ENCODE data around the gene FGD2.

The FGD2 gene

GRCh38 chr6:37047689-37048402 lies 42.4 kb downstream of the FGD2 start:
- DNase-seq (ENCODE audit: low read depth in 2 of 2): no peak
- no peak for TF ChIP-seq CTCF (IDR thresholded peaks at IDR 0.05; ENCODE audit: low read depth, low read length)
- H3K4me3 ChIP-seq (replicated peaks in 1 of 2; ENCODE audit: low read depth in 2 of 2, low read length in 2 of 2): no peak overlapping the region

- no peak overlapping the region for H3K4me3 ChIP-seq (replicated peaks in 1 of 2; ENCODE audit: low read depth in 2 of 2, low read length in 2 of 2)
- TF ChIP-seq CTCF (IDR thresholded peaks at IDR 0.05; ENCODE audit: low read depth, low read length): no peak
- DNase-seq (ENCODE audit: low read depth in 2 of 2): no peak
Measured at GRCh38 chr6:37048403-37048850, 43.0 kb downstream of the FGD2 start.

DNA sequence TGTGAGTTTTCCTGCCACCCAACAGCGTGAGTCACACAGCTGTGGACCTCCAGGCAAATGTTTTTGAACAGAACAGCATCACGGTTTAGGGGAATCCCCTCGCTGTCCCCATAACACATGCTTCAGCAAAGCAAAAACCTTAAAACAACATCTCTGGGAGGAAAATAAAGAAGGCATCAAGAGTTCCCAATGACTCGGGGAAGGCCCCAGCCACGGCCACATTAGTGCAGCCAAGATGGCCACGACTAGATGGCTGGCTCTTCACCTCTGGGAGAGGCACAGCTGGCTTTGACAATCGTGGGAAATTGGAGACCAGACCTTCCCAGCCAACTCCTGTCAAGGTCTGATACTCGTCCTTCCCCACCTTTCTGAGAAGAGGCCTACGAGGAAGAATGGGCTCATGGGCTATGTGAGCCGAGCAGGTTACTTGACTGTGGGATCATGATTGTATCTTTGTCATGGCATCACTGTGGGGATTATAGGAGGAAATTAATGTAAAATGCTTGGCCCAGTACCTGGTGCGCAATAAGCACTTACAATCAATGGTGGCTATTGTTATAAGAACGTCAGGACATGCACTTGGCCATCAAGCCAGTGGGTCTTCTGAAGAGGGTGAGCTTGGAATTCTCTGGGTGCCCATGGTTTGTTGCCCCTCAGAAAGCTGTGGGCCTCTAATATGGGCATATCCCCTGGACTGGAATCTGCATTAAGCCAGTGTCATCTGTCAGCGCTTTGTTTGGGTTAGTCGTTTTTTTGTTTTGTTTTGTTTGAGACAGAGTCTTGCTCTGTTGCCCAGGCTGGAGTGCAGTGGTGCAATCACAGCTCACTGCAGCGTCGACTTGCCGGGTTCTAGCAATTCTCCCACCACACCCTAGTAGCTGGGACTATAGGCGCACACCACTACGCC lies 43.6 kb downstream of the FGD2 start:
- DNase-seq (ENCODE audit: low read depth in 2 of 2): peak; percentile 87 to 94
- TF ChIP-seq CTCF (IDR thresholded peaks at IDR 0.05; ENCODE audit: low read depth, low read length): no peak
- H3K4me3 ChIP-seq (replicated peaks in 1 of 2; ENCODE audit: low read depth in 2 of 2, low read length in 2 of 2): no peak overlapping the region

DNA sequence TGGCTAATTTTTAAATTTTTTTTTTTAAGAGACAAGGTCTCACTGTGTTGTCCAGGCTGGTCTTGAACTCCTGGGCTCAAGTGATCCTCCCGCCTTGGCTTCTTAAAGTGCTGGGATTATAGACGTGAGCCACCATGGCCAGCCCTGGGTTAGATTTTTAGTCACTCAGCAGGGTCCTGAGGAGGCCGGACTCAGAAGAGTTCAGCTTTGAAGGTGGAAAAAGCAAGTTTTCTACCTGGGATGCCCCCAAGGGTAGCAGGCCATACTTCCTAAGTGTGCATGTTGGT lies 44.2 kb downstream of the FGD2 start:
- H3K4me3 ChIP-seq (replicated peaks in 1 of 2; ENCODE audit: low read depth in 2 of 2, low read length in 2 of 2): no peak overlapping the region
- TF ChIP-seq CTCF (IDR thresholded peaks at IDR 0.05; ENCODE audit: low read depth, low read length): no peak
- DNase-seq (ENCODE audit: low read depth in 2 of 2): no peak

DNA sequence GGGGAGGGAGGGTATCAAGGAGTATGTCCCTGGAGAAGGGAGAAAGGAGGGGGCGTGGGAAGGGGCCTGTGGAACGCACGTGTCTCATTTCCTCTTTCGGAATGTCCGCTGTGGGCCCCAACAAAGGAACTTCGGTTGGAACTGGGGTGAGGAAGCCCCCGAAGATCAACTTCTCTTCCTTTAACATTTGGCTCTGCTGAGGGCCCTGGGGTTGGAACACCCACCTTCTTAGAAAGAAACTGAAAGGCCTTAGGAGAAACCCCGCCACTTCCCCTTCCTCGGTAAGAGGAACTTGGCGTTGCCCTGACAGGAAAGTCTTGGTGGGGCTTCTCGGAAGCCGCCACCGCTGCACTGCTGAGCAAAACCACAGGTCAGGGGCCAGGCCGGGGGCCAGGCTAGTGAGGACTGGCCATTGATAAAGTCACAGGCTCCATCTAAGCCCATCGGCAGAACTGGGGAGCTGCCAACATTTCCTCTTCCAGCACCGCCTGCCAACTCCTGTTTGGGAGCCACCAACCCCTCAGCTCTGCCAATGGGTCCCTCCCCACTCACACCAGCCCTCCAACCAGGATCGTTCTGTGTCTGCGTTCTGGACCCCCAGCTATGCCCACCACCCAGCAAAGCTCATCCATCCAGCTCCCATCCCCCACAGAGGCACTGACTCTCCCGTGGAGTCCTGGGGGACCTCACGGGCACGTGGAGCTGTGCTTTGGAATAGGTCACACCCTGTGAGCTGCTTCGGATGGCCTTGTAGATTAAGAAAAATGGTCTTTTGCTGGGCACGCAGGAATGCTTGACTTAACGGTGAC lies 44.8 kb downstream of the FGD2 start:
- H3K4me3 ChIP-seq (replicated peaks in 1 of 2; ENCODE audit: low read depth in 2 of 2, low read length in 2 of 2): no peak overlapping the region
- no peak for DNase-seq (ENCODE audit: low read depth in 2 of 2)
- no peak for TF ChIP-seq CTCF (IDR thresholded peaks at IDR 0.05; ENCODE audit: low read depth, low read length)

GRCh38 chr6:37050854-37051137 lies 45.3 kb downstream of the FGD2 start:
- TF ChIP-seq CTCF (IDR thresholded peaks at IDR 0.05; ENCODE audit: low read depth, low read length): no peak
- H3K4me3 ChIP-seq (replicated peaks in 1 of 2; ENCODE audit: low read depth in 2 of 2, low read length in 2 of 2): no peak overlapping the region
- DNase-seq (ENCODE audit: low read depth in 2 of 2): no peak

Data from cardiac fibroblast (primary cell).